DOHH2 (cell line): Measurements from ENCODE around the gene COL18A1.

ENCODE experiments used
- H3F3A ChIP-seq: fragments of 200-600 bp; sonication (generic), shearing (Covaris generic); 2 replicates; pipeline ENCODE4 v1.6.0; 2016; ENCODE audit warnings: antibody characterized with exemption, mild to moderate bottlenecking; ENCODE audit not compliant: control insufficient read depth, insufficient read depth
- H3K27ac ChIP-seq: fragments of 200-600 bp; sonication (generic); 2 replicates; pipeline ENCODE4 v1.5.1; 2014; ENCODE audit warnings: low read depth, mild to moderate bottlenecking, low read length, moderate library complexity
- H3K27me3 ChIP-seq: fragments of 200-600 bp; sonication (generic); 2 replicates; pipeline ENCODE4 v1.6.1; 2014; ENCODE audit warnings: mild to moderate bottlenecking, low read length, mixed read lengths; ENCODE audit not compliant: control insufficient read depth
- H3K36me3 ChIP-seq: fragments of 200-600 bp; sonication (generic); 2 replicates; pipeline ENCODE4 v1.6.1; 2014; ENCODE audit warnings: mild to moderate bottlenecking, low read length, moderate library complexity, mixed read lengths; ENCODE audit not compliant: control insufficient read depth
- H3K4me1 ChIP-seq: fragments of 200-600 bp; sonication (generic); 2 replicates; pipeline ENCODE4 v1.6.1; 2014; ENCODE audit warnings: mild to moderate bottlenecking, low read length, mixed read lengths; ENCODE audit not compliant: control insufficient read depth
- H3K4me2 ChIP-seq: fragments of 200-600 bp; sonication (generic); 2 replicates; pipeline ENCODE4 v1.6.0; 2014; ENCODE audit warnings: mild to moderate bottlenecking, low read length, moderate library complexity
- H3K4me3 ChIP-seq: fragments of 200-600 bp; sonication (generic); 2 replicates; pipeline ENCODE4 v1.5.1; 2014; ENCODE audit warnings: mild to moderate bottlenecking, low read length, mixed read lengths
- H3K79me2 ChIP-seq: fragments of 200-600 bp; sonication (generic); 2 replicates; pipeline ENCODE4 v1.6.1; 2014; ENCODE audit warnings: mild to moderate bottlenecking, low read length, mixed read lengths; ENCODE audit not compliant: control insufficient read depth
- H3K9me2 ChIP-seq: fragments of 200-600 bp; sonication (generic); replicated peaks from 2 replicates; pipeline ENCODE4 v1.6.1; 2014; ENCODE audit warnings: mild to moderate bottlenecking, low read length, mixed read lengths; ENCODE audit not compliant: control insufficient read depth
- H3K9me3 ChIP-seq: fragments of 200-600 bp; sonication (generic); 2 replicates; pipeline ENCODE4 v1.6.1; 2014; ENCODE audit warnings: antibody characterized with exemption, low read length, mixed read lengths; ENCODE audit not compliant: control insufficient read depth, insufficient read depth
- H4K20me1 ChIP-seq: fragments of 200-600 bp; sonication (generic); 2 replicates; pipeline ENCODE4 v1.6.0; 2014; ENCODE audit warnings: low read depth, mild to moderate bottlenecking, antibody characterized with exemption, low read length, moderate library complexity; ENCODE audit not compliant: control insufficient read depth, insufficient read depth
- CTCF ChIP-seq: fragments of 200-600 bp; sonication (generic); IDR thresholded peaks from one replicate; pipeline ENCODE4 v1.5.1; 2014; ENCODE audit warnings: antibody characterized with exemption, mild to moderate bottlenecking, low read depth, low read length; ENCODE audit not compliant: poor library complexity, severe bottlenecking
- EZH2phosphoT487 ChIP-seq: fragments of 200-600 bp; sonication (generic); IDR thresholded peaks from 2 replicates; pipeline ENCODE4 v1.6.1; 2017; ENCODE audit warnings: borderline replicate concordance, mild to moderate bottlenecking, antibody characterized with exemption, low read length, moderate library complexity, mixed read lengths

Gene COL18A1

GRCh38 chr21:45449658-45450422 lies 44.9 kb downstream of the COL18A1 start:
- no peaks in the 10 kb centered on the region for H4K20me1 ChIP-seq
- no peak overlapping the region for H3K27ac ChIP-seq
- no peak overlapping the region for H3K4me2 ChIP-seq
- H3K27me3 ChIP-seq, result no peaks in the 10 kb centered on the region
- TF ChIP-seq EZH2phosphoT487 (no peak), CTCF (no peak)
- H3K4me3 ChIP-seq, result no peak overlapping the region
- peaks cover 45% of the 10 kb centered on the region for H3K9me3 ChIP-seq
- H3F3A ChIP-seq, result peaks cover 12% of the 10 kb centered on the region
- no peaks in the 10 kb centered on the region for H3K36me3 ChIP-seq
- no peaks in the 10 kb centered on the region for H3K4me1 ChIP-seq
- no peaks in the 10 kb centered on the region for H3K9me2 ChIP-seq
- no peaks in the 10 kb centered on the region for H3K79me2 ChIP-seq

GRCh38 chr21:45450423-45451090 lies 45.6 kb downstream of the COL18A1 start:
- Histone ChIP-seq H4K20me1 (no peaks in the 10 kb centered on the region), H3K4me2 (no peak overlapping the region), H3K9me2 (no peaks in the 10 kb centered on the region), H3K9me3 (peaks cover 46% of the 10 kb centered on the region), H3F3A (peaks cover 12% of the 10 kb centered on the region), H3K27ac (no peak overlapping the region), H3K4me1 (no peaks in the 10 kb centered on the region), H3K79me2 (no peaks in the 10 kb centered on the region), H3K27me3 (no peaks in the 10 kb centered on the region), H3K4me3 (no peak overlapping the region), H3K36me3 (no peaks in the 10 kb centered on the region)
- TF ChIP-seq EZH2phosphoT487, result no peak

- H3K4me2 ChIP-seq, result no peak overlapping the region
- H3K4me1 ChIP-seq, result no peaks in the 10 kb centered on the region
- peaks cover 12% of the 10 kb centered on the region for H3F3A ChIP-seq
- TF ChIP-seq EZH2phosphoT487 (no peak), CTCF (no peak)
- no peaks in the 10 kb centered on the region for H3K27me3 ChIP-seq
- no peaks in the 10 kb centered on the region for H4K20me1 ChIP-seq
- no peaks in the 10 kb centered on the region for H3K36me3 ChIP-seq
- peaks cover 46% of the 10 kb centered on the region for H3K9me3 ChIP-seq
- H3K79me2 ChIP-seq, result no peaks in the 10 kb centered on the region
- H3K27ac ChIP-seq, result no peak overlapping the region
- H3K4me3 ChIP-seq, result no peak overlapping the region
- no peaks in the 10 kb centered on the region for H3K9me2 ChIP-seq
Measured at GRCh38 chr21:45451091-45451740, 46.3 kb downstream of the COL18A1 start.
